Astrocyte (in vitro differentiated cells and primary cell): ENCODE data around the gene CCL5. TPM values are rescaled to one million over a fixed set of nuclear protein-coding genes. Genes with fewer than 3 reads are reported as not detected.

Experiments used
- DNase-seq: peaks from one replicate; pipeline ENCODE4 v3.0.0-alpha.2; 2010; ENCODE audit warnings: low read depth
- FAIRE-seq: peaks from 2 replicates; lab custom pipeline; 2011; peaks lifted over from hg19 to GRCh38; lab: Jason Lieb, UNC
- H2AFZ ChIP-seq: 2 replicates; pipeline ENCODE4 v1.6.0; 2012; ENCODE audit warnings: low read depth, low read length, inconsistent platforms
- H3K27ac ChIP-seq: 2 replicates; pipeline ENCODE4 v1.5.1; 2011; ENCODE audit warnings: low read depth, low read length, inconsistent platforms
- H3K27me3 ChIP-seq: 2 replicates; pipeline ENCODE4 v1.6.0; 2011; ENCODE audit warnings: low read length, inconsistent platforms; ENCODE audit not compliant: insufficient read depth
- H3K36me3 ChIP-seq: 2 replicates; pipeline ENCODE4 v1.5.1; 2011; ENCODE audit warnings: low read length, inconsistent platforms; ENCODE audit not compliant: insufficient read depth
- H3K4me1 ChIP-seq: 2 replicates; pipeline ENCODE4 v1.5.1; 2011; ENCODE audit warnings: low read length, inconsistent platforms; ENCODE audit not compliant: insufficient read depth
- H3K4me2 ChIP-seq: 2 replicates; pipeline ENCODE4 v1.6.0; 2012; ENCODE audit warnings: low read length, inconsistent platforms
- H3K4me3 ChIP-seq: 2 replicates; pipeline ENCODE4 v1.5.1; 2011; ENCODE audit warnings: low read depth, mild to moderate bottlenecking, low read length, inconsistent platforms; ENCODE audit not compliant: insufficient read depth
- H3K79me2 ChIP-seq: 2 replicates; pipeline ENCODE4 v1.6.0; 2012; ENCODE audit warnings: mild to moderate bottlenecking, low read length, inconsistent platforms; ENCODE audit not compliant: insufficient read depth
- H3K9ac ChIP-seq: 2 replicates; pipeline ENCODE4 v1.6.0; 2012; ENCODE audit warnings: mild to moderate bottlenecking, low read length, inconsistent platforms
- H3K9me3 ChIP-seq: 2 replicates; pipeline ENCODE4 v1.5.1; 2012; ENCODE audit warnings: low read depth, mild to moderate bottlenecking, low read length, inconsistent platforms; ENCODE audit not compliant: insufficient read depth
- H4K20me1 ChIP-seq: 2 replicates; pipeline ENCODE4 v1.6.0; 2012; ENCODE audit warnings: low read length, inconsistent platforms; ENCODE audit not compliant: insufficient read depth
- H3K27ac Mint-ChIP-seq: one replicate; pipeline ENCODE4 v1.8.0; 2021; ENCODE audit warnings: mild to moderate bottlenecking, mixed read lengths; ENCODE audit not compliant: unreplicated experiment
- H3K27me3 Mint-ChIP-seq: one replicate; pipeline ENCODE4 v1.8.0; 2021; ENCODE audit warnings: low read depth, mixed read lengths; ENCODE audit not compliant: unreplicated experiment
- H3K36me3 Mint-ChIP-seq: one replicate; pipeline ENCODE4 v1.8.0; 2021; ENCODE audit warnings: low read depth, mixed read lengths; ENCODE audit not compliant: unreplicated experiment
- H3K4me1 Mint-ChIP-seq: one replicate; pipeline ENCODE4 v1.8.0; 2021; ENCODE audit warnings: low read depth, mixed read lengths; ENCODE audit not compliant: unreplicated experiment
- H3K4me3 Mint-ChIP-seq: one replicate; pipeline ENCODE4 v1.8.0; 2021; ENCODE audit warnings: mild to moderate bottlenecking, moderate library complexity, mixed read lengths; ENCODE audit not compliant: unreplicated experiment
- H3K9me3 Mint-ChIP-seq: one replicate; pipeline ENCODE4 v1.8.0; 2021; ENCODE audit warnings: mild to moderate bottlenecking, mixed read lengths; ENCODE audit not compliant: unreplicated experiment
- CTCF ChIP-seq: IDR thresholded peaks from 2 replicates; pipeline ENCODE4 v1.5.1; 2011; ENCODE audit warnings: low read depth, mild to moderate bottlenecking, inconsistent platforms, low read length, moderate library complexity; ENCODE audit not compliant: insufficient read depth
- EZH2 ChIP-seq: IDR thresholded peaks from 2 replicates; pipeline ENCODE4 v1.6.1; 2012; ENCODE audit warnings: mild to moderate bottlenecking, low read length, inconsistent platforms; ENCODE audit not compliant: insufficient read depth
- total RNA-seq: library from RNA; stranded (reverse); gene quantifications from 2 replicates; pipeline ENCODE4 v1.2.1, GENCODE V29; 2021

CCL5 gene
- total RNA-seq, 1 donor from 2014 or later, result 71.3 TPM

- no peak overlapping the region for H3K27ac Mint-ChIP-seq
- no peak for FAIRE-seq
These were observed 29.2 kb upstream of the CCL5 start for GRCh38 chr17:35909408-35909807.

GRCh38 chr17:35907691-35908090 is 27.5 kb upstream of the CCL5 start:
- H3K27me3 ChIP-seq, result no peaks in the 10 kb centered on the region
- Mint-ChIP-seq H3K27ac (no peak overlapping the region), H3K9me3 (peaks cover 18% of the 10 kb centered on the region), H3K4me3 (no peak overlapping the region), H3K36me3 (peaks cover 3% of the 10 kb centered on the region), H3K27me3 (peaks cover 46% of the 10 kb centered on the region), H3K4me1 (peaks cover 7% of the 10 kb centered on the region)
- H3K9me3 ChIP-seq, result no peaks in the 10 kb centered on the region
- FAIRE-seq, result no peak
- no peaks in the 10 kb centered on the region for H3K4me1 ChIP-seq
- no peak overlapping the region for H3K9ac ChIP-seq
- H3K27ac ChIP-seq, result no peak overlapping the region
- no peak for TF ChIP-seq EZH2
- no peak for TF ChIP-seq CTCF
- H4K20me1 ChIP-seq, result no peaks in the 10 kb centered on the region
- no peak overlapping the region for H2AFZ ChIP-seq
- H3K36me3 ChIP-seq, result no peaks in the 10 kb centered on the region
- no peak for DNase-seq
- H3K4me3 ChIP-seq, result no peak overlapping the region
- H3K4me2 ChIP-seq, result no peak overlapping the region
- no peaks in the 10 kb centered on the region for H3K79me2 ChIP-seq

More at GRCh38 chr17:35909408-35909807, 29.2 kb upstream of the CCL5 start:
- no peak for TF ChIP-seq EZH2
- no peak for TF ChIP-seq CTCF
- no peaks in the 10 kb centered on the region for H4K20me1 ChIP-seq
- no peak for DNase-seq
- no peak overlapping the region for H3K4me2 ChIP-seq
- Mint-ChIP-seq H3K36me3 (peaks cover 4% of the 10 kb centered on the region), H3K4me3 (no peak overlapping the region), H3K4me1 (no peaks in the 10 kb centered on the region), H3K9me3 (peaks cover 25% of the 10 kb centered on the region), H3K27me3 (peaks cover 57% of the 10 kb centered on the region)
- no peaks in the 10 kb centered on the region for H3K27me3 ChIP-seq
- no peaks in the 10 kb centered on the region for H3K9me3 ChIP-seq
- H3K36me3 ChIP-seq, result no peaks in the 10 kb centered on the region
- no peak overlapping the region for H3K9ac ChIP-seq
- H2AFZ ChIP-seq, result no peak overlapping the region
- no peaks in the 10 kb centered on the region for H3K79me2 ChIP-seq
- no peak overlapping the region for H3K27ac ChIP-seq
- H3K4me1 ChIP-seq, result no peaks in the 10 kb centered on the region
- no peak overlapping the region for H3K4me3 ChIP-seq

GRCh38 chr17:35906926-35907637 is 26.9 kb upstream of the CCL5 start:
- H3K4me3 ChIP-seq, result no peak overlapping the region
- Mint-ChIP-seq H3K27me3 (peaks cover 42% of the 10 kb centered on the region), H3K9me3 (peaks cover 17% of the 10 kb centered on the region), H3K4me1 (peaks cover 9% of the 10 kb centered on the region), H3K27ac (no peak overlapping the region), H3K4me3 (no peak overlapping the region), H3K36me3 (peaks cover 3% of the 10 kb centered on the region)
- H3K36me3 ChIP-seq, result no peaks in the 10 kb centered on the region
- no peaks in the 10 kb centered on the region for H3K79me2 ChIP-seq
- no peaks in the 10 kb centered on the region for H4K20me1 ChIP-seq
- no peak overlapping the region for H3K9ac ChIP-seq
- H3K27ac ChIP-seq, result no peak overlapping the region
- no peak for DNase-seq
- TF ChIP-seq CTCF (no peak), EZH2 (no peak)
- no peaks in the 10 kb centered on the region for H3K9me3 ChIP-seq
- FAIRE-seq, result no peak
- H2AFZ ChIP-seq, result no peak overlapping the region
- no peaks in the 10 kb centered on the region for H3K27me3 ChIP-seq
- no peak overlapping the region for H3K4me2 ChIP-seq
- H3K4me1 ChIP-seq, result no peaks in the 10 kb centered on the region
